K562 (cell line): ENCODE measurements around the gene CRABP2. TPM values are rescaled to one million over a fixed set of nuclear protein-coding genes. Genes with fewer than 3 reads are reported as not detected.
A peak's percentile ranks its signal among the peaks of the same experiment; 100 is the strongest.

ENCODE experiments used
- ADNP ChIP-seq: fragments of 200-800 bp; sonication (Bioruptor generic); IDR thresholded peaks from 2 replicates; pipeline ENCODE4 v1.6.1; 2016; ENCODE audit warnings: missing genetic modification characterization, missing compliant biosample characterization
- CBX1 ChIP-seq: sonication (generic); IDR thresholded peaks from 2 replicates; pipeline ENCODE4 v1.6.1; 2016; ENCODE audit warnings: antibody characterized with exemption, low read depth, mild to moderate bottlenecking
- DACH1 ChIP-seq: fragments of 450-650 bp; IDR thresholded peaks from 2 replicates; pipeline ENCODE4 v1.6.1; 2018; ENCODE audit not compliant: partially characterized antibody
- GTF3C2 ChIP-seq: IDR thresholded peaks from 3 replicates; pipeline ENCODE4 v1.6.1; 2011; ENCODE audit warnings: borderline replicate concordance, mild to moderate bottlenecking, moderate library complexity; ENCODE audit not compliant: insufficient read length; ENCODE audit errors: extremely low read depth
- HINFP ChIP-seq: fragments of 450-650 bp; conservative IDR thresholded peaks from 2 replicates; pipeline ENCODE4 v1.6.1; 2016; ENCODE audit warnings: missing genetic modification characterization, low read depth, mild to moderate bottlenecking, control low read depth, missing compliant biosample characterization
- ILK ChIP-seq: fragments of 450-650 bp; IDR thresholded peaks from 2 replicates; pipeline ENCODE4 v1.6.1; 2016; ENCODE audit warnings: missing genetic modification characterization, low read depth, mild to moderate bottlenecking, missing compliant biosample characterization, moderate library complexity, borderline replicate concordance
- KAT7 ChIP-seq: sonication (generic); formaldehyde crosslinking; IDR thresholded peaks from 2 replicates; pipeline ENCODE4 v1.8.0; 2022; ENCODE audit warnings: missing genetic modification reagents, mild to moderate bottlenecking, borderline replicate concordance
- KDM5B ChIP-seq: fragments of 200-600 bp; sonication (generic); IDR thresholded peaks from 2 replicates; pipeline ENCODE4 v1.6.1; 2012; ENCODE audit warnings: low read depth, mild to moderate bottlenecking, moderate library complexity, low read length, control low read depth, inconsistent platforms; ENCODE audit not compliant: insufficient replicate concordance
- RFX1 ChIP-seq: fragments of 450-650 bp; IDR thresholded peaks from 2 replicates; pipeline ENCODE4 v1.6.1; 2016; ENCODE audit warnings: mild to moderate bottlenecking, moderate library complexity
- SIN3B ChIP-seq: fragments of 450-650 bp; IDR thresholded peaks from 2 replicates; pipeline ENCODE4 v1.6.1; 2017; ENCODE audit warnings: low read depth, mild to moderate bottlenecking, moderate library complexity
- SMAD2 ChIP-seq: fragments of 150-350 bp; IDR thresholded peaks from 2 replicates; pipeline ENCODE4 v1.6.1; 2014; ENCODE audit warnings: low read depth, mild to moderate bottlenecking, low read length
- SMAD3 ChIP-seq: fragments of 450-650 bp; formaldehyde crosslinking; conservative IDR thresholded peaks from 2 replicates; pipeline ENCODE4 v1.4.0; 2020; ENCODE audit warnings: mild to moderate bottlenecking
- TEAD4 ChIP-seq, 2 experiments: sonication (generic) in 1 of 2; formaldehyde crosslinking in 1 of 2; IDR thresholded peaks; 2 replicates each; pipeline versions ENCODE4 v1.6.1 to v1.8.0; 2012 to 2022; ENCODE audit warnings: borderline replicate concordance in 1 of 2, inconsistent platforms in 1 of 2, low read length in 1 of 2, mild to moderate bottlenecking in 1 of 2, missing genetic modification reagents in 1 of 2
- TFE3 ChIP-seq: fragments of 450-650 bp; formaldehyde crosslinking; IDR thresholded peaks from 2 replicates; pipeline ENCODE4 v1.4.0; 2020; ENCODE audit warnings: mild to moderate bottlenecking, mixed read lengths
- THAP7 ChIP-seq: fragments of 250-450 bp; sonication (Bioruptor Pico); IDR thresholded peaks from 2 replicates; pipeline ENCODE4 v1.5.0; 2021
- ZFP30 ChIP-seq: fragments of 250-450 bp; sonication (Bioruptor Pico); IDR thresholded peaks from 2 replicates; pipeline ENCODE4 v1.8.0; 2022; ENCODE audit warnings: moderate library complexity, mild to moderate bottlenecking, inconsistent platforms, borderline replicate concordance
- ZFX ChIP-seq: sonication (generic); formaldehyde crosslinking; IDR thresholded peaks from 2 replicates; pipeline ENCODE4 v1.8.0; 2022; ENCODE audit warnings: mild to moderate bottlenecking, missing genetic modification reagents, moderate library complexity
- ZNF263 ChIP-seq: sonication (generic); formaldehyde crosslinking; IDR thresholded peaks from 2 replicates; pipeline ENCODE4 v1.8.0; 2022; ENCODE audit warnings: mild to moderate bottlenecking, missing genetic modification reagents, borderline replicate concordance
- polyA plus RNA-seq, 8 experiments: library from polyadenylated mRNA; depleted of rRNA in 4 of 8; stranded (reverse) in 5 of 8; unstranded in 3 of 8; fragments of >200 nt; fragmentation: Nextera tagmentation in 2 of 8; fragmentation: Illumina TruSeq in 1 of 8; extraction: Ambion mirVana in 2 of 8; extraction: Trizol in 1 of 8; gene quantifications; 2 replicates each; pipeline versions ENCODE4 v1.2.1 to v1.2.3, GENCODE V29; 2011 to 2014; ENCODE audit warnings: inconsistent platforms in 1 of 8, missing spikeins in 1 of 8
- total RNA-seq, 7 experiments: library from RNA; depleted of rRNA in 6 of 7; stranded (reverse); fragments of >200 nt in 6 of 7; fragmentation: Illumina TruSeq in 2 of 7; extraction: Trizol in 2 of 7; gene quantifications; 2 replicates each; pipeline versions ENCODE4 v1.2.1 to v1.2.3, GENCODE V29; 2011 to 2021; ENCODE audit warnings: low replicate concordance in 1 of 7

Gene CRABP2
- total and polyA plus RNA-seq, 9 of the 15 experiments (the other 6 are each of a cell fraction or from before 2014, with no cell fraction given): 0.30 to 2.5 (median 0.82) TPM

- TF ChIP-seq DACH1 (no peak), SMAD3 (CRISPR knock-in tag) (no peak), SMAD2 (no peak), CBX1 (no peak), ZFX (peak; percentile 48), ADNP (no peak), ZFP30 (CRISPR knock-in tag) (no peak), KDM5B (peak; percentile 54), RFX1 (no peak), TFE3 (CRISPR knock-in tag) (no peak), KAT7 (CRISPR knock-in tag) (no peak), GTF3C2 (no peak), THAP7 (no peak), ILK (tag) (no peak), SIN3B (0 out of 2 replicates have a peak, but pooled peaks have one; percentile 13), HINFP (no peak), ZNF263 (CRISPR knock-in tag) (no peak), TEAD4 (IDR thresholded peaks at IDR 0.05; ENCODE audit: low read length) (no peak), TEAD4 (CRISPR knock-in tag; IDR thresholded peaks at IDR 0.05; ENCODE audit: borderline replicate concordance) (0 out of 2 replicates have a peak, but pooled peaks have one; percentile 54)
These were observed 28.4 kb downstream of the CRABP2 start, which contains the start of gene NES (continued) for GRCh38 chr1:156676820-156677615.
